Activated naive CD4-positive, alpha-beta T cell treated with anti-CD3 and anti-CD28 coated beads, Interleukin-2, amount 50 U/mL, for 24 hours (primary cell): ENCODE data around the gene FNDC11.

Experiments
- H3K27ac Mint-ChIP-seq: one replicate; pipeline ENCODE4 v1.8.0; 2021; ENCODE audit warnings: mild to moderate bottlenecking, mixed read lengths
- H3K27me3 Mint-ChIP-seq: one replicate; pipeline ENCODE4 v1.8.0; 2021; ENCODE audit warnings: mixed read lengths
- H3K36me3 Mint-ChIP-seq: one replicate; pipeline ENCODE4 v1.8.0; 2021; ENCODE audit warnings: mixed read lengths
- H3K4me1 Mint-ChIP-seq: one replicate; pipeline ENCODE4 v1.8.0; 2021; ENCODE audit warnings: mixed read lengths
- H3K4me3 Mint-ChIP-seq: one replicate; pipeline ENCODE4 v1.8.0; 2021; ENCODE audit warnings: mild to moderate bottlenecking, mixed read lengths
- H3K9me3 Mint-ChIP-seq: one replicate; pipeline ENCODE4 v1.8.0; 2021; ENCODE audit warnings: mixed read lengths

Gene FNDC11

DNA sequence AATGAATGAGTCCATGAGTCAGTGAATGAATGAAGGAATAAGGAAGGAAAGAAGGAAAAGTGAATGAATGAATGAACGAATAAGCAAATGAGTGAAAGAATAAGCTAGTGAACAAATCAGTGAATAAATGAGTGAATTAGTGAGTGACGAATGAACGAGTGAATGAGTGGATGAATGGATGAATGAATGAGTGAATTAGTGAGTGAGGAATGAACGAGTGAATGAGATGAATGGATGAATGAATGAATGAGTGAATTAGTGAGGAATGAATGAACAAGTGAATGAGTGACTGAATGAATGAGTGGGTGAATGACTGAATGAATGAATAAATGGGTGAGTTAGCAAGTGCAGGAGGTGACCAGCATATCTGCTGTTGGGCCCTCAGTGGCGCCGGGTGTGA is 10.2 kb upstream of the FNDC11 start:
- H3K36me3 Mint-ChIP-seq = no peaks in the 10 kb centered on the region
- no peaks in the 10 kb centered on the region for H3K27me3 Mint-ChIP-seq
- H3K4me3 Mint-ChIP-seq = no peak overlapping the region
- peaks cover 4% of the 10 kb centered on the region for H3K4me1 Mint-ChIP-seq
- no peaks in the 10 kb centered on the region for H3K9me3 Mint-ChIP-seq
- H3K27ac Mint-ChIP-seq = no peak overlapping the region

- Mint-ChIP-seq H3K4me1 (peaks cover 5% of the 10 kb centered on the region), H3K4me3 (no peak overlapping the region), H3K36me3 (no peaks in the 10 kb centered on the region)
Measured at GRCh38 chr20:63544241-63544957, 9.6 kb upstream of the FNDC11 start.

GRCh38 chr20:63544958-63545516 is 8.9 kb upstream of the FNDC11 start:
- H3K9me3 Mint-ChIP-seq = no peaks in the 10 kb centered on the region
- H3K36me3 Mint-ChIP-seq = no peaks in the 10 kb centered on the region
- H3K27me3 Mint-ChIP-seq = peaks cover 2% of the 10 kb centered on the region
- H3K27ac Mint-ChIP-seq = no peak overlapping the region
- H3K4me1 Mint-ChIP-seq = peaks cover 7% of the 10 kb centered on the region
- H3K4me3 Mint-ChIP-seq = no peak overlapping the region

More at GRCh38 chr20:63544241-63544957, 9.6 kb upstream of the FNDC11 start:
- no peaks in the 10 kb centered on the region for H3K27me3 Mint-ChIP-seq
- no peaks in the 10 kb centered on the region for H3K9me3 Mint-ChIP-seq
- no peak overlapping the region for H3K27ac Mint-ChIP-seq

DNA sequence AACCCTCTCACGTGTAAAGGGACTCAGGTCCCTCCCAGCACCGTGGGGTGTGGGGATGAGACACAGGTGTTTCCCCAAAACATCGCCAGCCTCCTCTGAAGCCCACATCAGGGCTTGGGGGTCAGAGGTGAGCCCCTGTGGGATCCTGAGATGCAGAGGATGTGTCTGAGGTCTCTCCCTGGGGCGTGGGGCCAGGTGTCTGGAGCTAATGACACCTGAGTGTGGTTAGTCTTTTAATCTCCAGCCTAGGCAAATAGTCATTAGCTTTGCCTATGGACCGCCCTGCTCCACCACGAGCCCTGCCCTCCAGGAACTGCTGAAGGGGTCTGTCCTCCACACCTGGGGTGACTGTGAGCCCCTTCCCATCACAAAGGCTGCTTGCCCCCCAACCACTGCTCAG is 8.1 kb upstream of the FNDC11 start:
- H3K4me1 Mint-ChIP-seq = peaks cover 7% of the 10 kb centered on the region
- no peak overlapping the region for H3K27ac Mint-ChIP-seq
- no peaks in the 10 kb centered on the region for H3K36me3 Mint-ChIP-seq
- no peak overlapping the region for H3K4me3 Mint-ChIP-seq
- H3K9me3 Mint-ChIP-seq = no peaks in the 10 kb centered on the region
- peaks cover 2% of the 10 kb centered on the region for H3K27me3 Mint-ChIP-seq

DNA sequence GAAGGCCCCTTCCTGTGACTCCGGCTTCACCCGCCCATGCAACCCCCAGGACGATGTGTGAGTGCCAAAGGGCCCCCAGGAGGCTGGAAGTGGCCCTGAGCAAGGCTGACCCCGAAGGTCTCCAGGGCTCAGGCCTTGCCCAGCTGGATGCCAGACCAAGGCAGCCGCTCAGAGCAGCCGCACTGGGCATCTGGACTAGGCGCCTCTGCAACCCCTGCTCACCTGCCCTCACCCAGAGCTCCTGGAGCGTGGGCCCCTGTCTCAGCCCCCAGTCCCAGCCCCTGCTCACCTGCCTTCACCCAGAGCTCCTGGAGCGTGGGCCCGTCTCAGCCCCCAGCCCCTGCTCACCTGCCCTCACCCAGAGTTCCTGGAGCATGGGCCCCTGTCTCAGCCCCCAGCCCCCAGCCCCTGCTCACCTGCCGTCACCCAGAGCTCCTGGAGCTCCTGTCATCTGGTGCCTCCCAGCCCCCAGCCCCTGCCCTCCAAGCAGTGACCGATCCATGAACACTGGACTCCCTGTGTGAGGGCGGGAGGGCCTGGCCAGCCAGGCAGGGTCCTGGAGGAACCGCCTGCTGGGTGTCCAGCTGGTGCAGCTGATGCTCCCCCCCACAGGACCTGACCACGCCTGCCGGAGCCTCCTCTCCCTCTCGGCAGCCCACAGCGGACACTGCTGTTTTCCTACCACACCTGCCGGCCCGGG is 7.6 kb upstream of the FNDC11 start:
- Mint-ChIP-seq H3K27me3 (peaks cover 2% of the 10 kb centered on the region), H3K9me3 (no peaks in the 10 kb centered on the region), H3K36me3 (no peaks in the 10 kb centered on the region), H3K4me1 (peaks cover 7% of the 10 kb centered on the region), H3K27ac (no peak overlapping the region), H3K4me3 (no peak overlapping the region)

GRCh38 chr20:63546956-63547724 is 6.8 kb upstream of the FNDC11 start:
- Mint-ChIP-seq H3K4me3 (no peak overlapping the region), H3K9me3 (no peaks in the 10 kb centered on the region)

GRCh38 chr20:63547725-63548480 is 6.1 kb upstream of the FNDC11 start, which contains the start of gene SRMS:
SRMS (minus strand) TSS chr20:63547749; CDS start chr20:63547463, 286 bp downstream.
- Mint-ChIP-seq H3K27ac (no peak within 1 kb of the TSS), H3K4me1 (peaks cover 16% of the 10 kb centered on the region), H3K9me3 (no peaks in the 10 kb centered on the region), H3K36me3 (no peaks in the 10 kb centered on the region), H3K4me3 (no peak within 1 kb of the TSS), H3K27me3 (peaks cover 2% of the 10 kb centered on the region)

More at GRCh38 chr20:63546956-63547724, 6.8 kb upstream of the FNDC11 start:
- H3K27ac Mint-ChIP-seq = no peak overlapping the region
- peaks cover 2% of the 10 kb centered on the region for H3K27me3 Mint-ChIP-seq
- H3K4me1 Mint-ChIP-seq = peaks cover 9% of the 10 kb centered on the region
- no peaks in the 10 kb centered on the region for H3K36me3 Mint-ChIP-seq

- no peak overlapping the region for H3K4me3 Mint-ChIP-seq
- peaks cover 18% of the 10 kb centered on the region for H3K4me1 Mint-ChIP-seq
- no peaks in the 10 kb centered on the region for H3K36me3 Mint-ChIP-seq
- peaks cover 2% of the 10 kb centered on the region for H3K27me3 Mint-ChIP-seq
- no peaks in the 10 kb centered on the region for H3K9me3 Mint-ChIP-seq
- no peak overlapping the region for H3K27ac Mint-ChIP-seq
Measured at GRCh38 chr20:63548542-63548941, 5.4 kb upstream of the FNDC11 start.

- H3K4me3 Mint-ChIP-seq = no peak overlapping the region
- H3K36me3 Mint-ChIP-seq = no peaks in the 10 kb centered on the region
- H3K9me3 Mint-ChIP-seq = no peaks in the 10 kb centered on the region
- no peak overlapping the region for H3K27ac Mint-ChIP-seq
- H3K4me1 Mint-ChIP-seq = peaks cover 18% of the 10 kb centered on the region
- peaks cover 2% of the 10 kb centered on the region for H3K27me3 Mint-ChIP-seq
Measured at GRCh38 chr20:63549019-63549418, 4.9 kb upstream of the FNDC11 start.

- Mint-ChIP-seq H3K4me1 (peaks cover 18% of the 10 kb centered on the region), H3K9me3 (no peaks in the 10 kb centered on the region), H3K4me3 (no peak overlapping the region), H3K27me3 (peaks cover 2% of the 10 kb centered on the region), H3K36me3 (no peaks in the 10 kb centered on the region), H3K27ac (no peak overlapping the region)
Measured at GRCh38 chr20:63549679-63550282, 4.2 kb upstream of the FNDC11 start.

- Mint-ChIP-seq H3K4me3 (no peak overlapping the region), H3K4me1 (peaks cover 15% of the 10 kb centered on the region), H3K36me3 (no peaks in the 10 kb centered on the region), H3K9me3 (no peaks in the 10 kb centered on the region), H3K27ac (peak overlapping the region; percentile 42), H3K27me3 (peaks cover 2% of the 10 kb centered on the region)
Measured at GRCh38 chr20:63551068-63551467, 2.9 kb upstream of the FNDC11 start.

GRCh38 chr20:63552481-63553249 is 1.3 kb upstream of the FNDC11 start:
- no peaks in the 10 kb centered on the region for H3K36me3 Mint-ChIP-seq
- no peaks in the 10 kb centered on the region for H3K9me3 Mint-ChIP-seq
- peaks cover 2% of the 10 kb centered on the region for H3K27me3 Mint-ChIP-seq
- H3K4me1 Mint-ChIP-seq = peaks cover 15% of the 10 kb centered on the region
- H3K27ac Mint-ChIP-seq = peak overlapping the region; percentile 65
- H3K4me3 Mint-ChIP-seq = peak overlapping the region; percentile 52

- H3K36me3 Mint-ChIP-seq = no peaks in the 10 kb centered on the region
- no peaks in the 10 kb centered on the region for H3K9me3 Mint-ChIP-seq
- H3K27me3 Mint-ChIP-seq = peaks cover 2% of the 10 kb centered on the region
- H3K27ac Mint-ChIP-seq = no peak overlapping the region
- peak overlapping the region; percentile 52 for H3K4me3 Mint-ChIP-seq
- peaks cover 15% of the 10 kb centered on the region for H3K4me1 Mint-ChIP-seq
Measured at GRCh38 chr20:63553251-63553932, 567 bp upstream of the FNDC11 start.
